SH-SY5Y (cell line): ENCODE measurements around the gene SLC25A21.

ENCODE experiments used
- GATA2 ChIP-seq: IDR thresholded peaks from 2 replicates; pipeline ENCODE4 v1.6.1; 2011; ENCODE audit warnings: mild to moderate bottlenecking, low read depth, low read length
- GATA3 ChIP-seq: IDR thresholded peaks from 2 replicates; pipeline ENCODE4 v1.6.1; 2011; ENCODE audit warnings: low read depth, mild to moderate bottlenecking, low read length, moderate library complexity

Gene SLC25A21

DNA sequence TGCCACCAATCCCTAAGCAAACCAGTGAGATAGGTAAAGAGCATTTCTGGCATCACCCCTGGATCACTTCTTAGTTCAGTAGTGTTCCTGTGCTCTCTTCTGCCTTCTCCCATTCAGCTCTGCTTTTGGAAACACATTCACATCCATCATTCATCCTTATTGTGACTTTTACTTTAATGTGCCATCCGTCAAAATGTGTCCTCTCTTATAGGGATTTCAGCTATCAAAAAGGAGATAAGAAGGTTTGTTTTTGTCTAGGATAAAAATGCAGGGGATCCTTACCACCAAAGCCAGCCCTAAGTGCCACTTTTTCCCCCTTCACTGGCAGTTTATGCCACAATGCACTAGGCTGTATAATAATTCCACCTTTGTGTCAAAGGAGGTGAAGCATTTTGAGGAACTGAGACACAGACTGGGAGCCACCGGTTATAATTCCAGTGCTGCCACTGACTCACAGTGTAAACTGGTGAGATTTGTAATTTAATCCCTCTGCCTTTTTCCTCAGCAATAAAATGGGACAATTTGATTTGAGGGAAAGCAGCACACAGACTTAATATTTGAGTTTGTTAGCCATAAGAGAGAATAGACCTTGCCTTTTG, 352.2 kb downstream of the SLC25A21 start:
- TF ChIP-seq GATA3 (no peak), GATA2 (no peak)

DNA sequence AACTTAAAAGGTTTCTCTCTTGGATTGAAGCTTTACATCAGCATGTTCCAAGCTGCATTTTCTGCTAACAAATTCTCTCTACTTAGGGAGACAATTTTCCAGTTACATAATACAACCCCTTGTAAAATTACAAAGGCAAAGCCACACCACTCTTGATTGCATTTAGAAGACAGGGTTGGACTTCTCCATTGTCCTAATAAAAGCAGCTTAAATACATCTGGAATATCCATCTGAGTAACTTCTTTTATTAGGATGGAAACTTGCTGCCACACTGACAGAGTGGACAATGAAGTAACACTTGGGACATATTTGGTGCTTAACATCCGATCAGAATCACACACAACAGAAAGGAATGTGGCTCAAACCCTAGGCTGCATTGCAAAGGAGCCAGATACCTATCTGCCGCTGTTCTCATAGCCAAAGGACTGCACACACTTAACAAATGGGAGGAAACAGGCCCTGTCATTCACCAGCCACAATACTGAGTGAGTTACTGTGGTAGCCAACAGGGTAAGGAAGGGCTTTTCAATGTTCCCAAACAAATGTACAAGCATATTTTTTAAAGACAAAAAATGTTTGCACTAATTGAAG, 353.5 kb downstream of the SLC25A21 start:
- TF ChIP-seq GATA3 = no peak
- TF ChIP-seq GATA2 = no peak

DNA sequence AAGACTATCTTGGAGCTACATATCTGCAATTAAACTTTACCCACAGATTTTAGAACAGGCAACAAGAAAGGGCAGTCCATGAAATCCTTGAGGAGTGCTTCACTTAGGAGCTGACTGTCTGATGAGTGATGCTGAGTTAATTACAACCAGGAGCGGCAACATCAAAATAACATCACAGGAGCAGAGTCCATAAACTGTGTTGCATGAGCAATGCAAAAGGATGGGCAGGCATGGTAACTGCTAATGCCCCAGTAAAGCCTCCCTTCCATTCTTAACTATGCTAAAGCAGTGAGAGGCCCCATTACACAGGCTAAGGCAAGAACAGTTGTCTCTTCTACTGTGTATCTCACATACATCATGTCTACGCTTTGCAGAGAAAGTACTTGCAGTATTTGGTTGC, 354.2 kb downstream of the SLC25A21 start:
- no peak for TF ChIP-seq GATA3
- TF ChIP-seq GATA2 = no peak

GRCh38 chr14:36817071-36817930, 355.1 kb downstream of the SLC25A21 start:
- TF ChIP-seq GATA3 (no peak), GATA2 (no peak)

DNA sequence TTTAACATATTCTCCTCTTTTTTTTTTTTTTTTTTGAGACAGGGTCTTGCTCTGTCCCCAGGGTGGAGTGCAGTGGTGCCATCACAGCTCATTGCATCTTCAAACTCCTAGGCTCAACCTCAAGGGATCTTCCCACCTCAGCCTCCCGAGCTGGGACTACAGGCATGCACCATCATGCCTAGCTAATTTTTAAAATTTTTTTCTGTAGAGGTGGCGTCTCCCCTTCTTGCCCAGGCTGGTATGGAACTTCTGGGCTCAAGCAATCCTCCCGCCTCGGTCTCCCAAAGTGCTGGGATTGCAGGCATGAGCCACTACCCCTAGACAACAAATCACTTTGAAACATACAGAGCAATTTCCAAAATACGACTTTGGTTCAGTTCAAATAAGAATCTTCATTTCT, 355.9 kb downstream of the SLC25A21 start:
- no peak for TF ChIP-seq GATA2
- TF ChIP-seq GATA3 = no peak

DNA sequence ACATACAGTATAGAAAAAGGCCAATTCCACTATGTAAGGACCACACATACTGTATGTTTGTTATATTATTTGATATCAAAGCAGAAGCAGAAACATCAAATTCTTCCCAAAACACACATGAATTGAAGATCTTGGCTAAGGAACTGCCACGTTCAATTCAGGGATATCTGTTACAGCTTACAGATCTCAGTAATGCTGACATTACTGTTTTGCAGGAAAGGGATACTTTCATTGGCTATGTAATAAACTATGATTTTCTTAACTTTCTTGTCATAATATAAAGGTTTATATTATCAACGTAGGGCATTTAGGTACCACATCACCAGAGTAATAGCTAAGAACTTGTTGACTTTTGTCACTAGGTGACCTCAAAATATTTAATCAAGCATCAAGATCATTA, 362.2 kb downstream of the SLC25A21 start:
- TF ChIP-seq GATA2 (no peak), GATA3 (no peak)

GRCh38 chr14:36807727-36808126, 364.7 kb downstream of the SLC25A21 start:
- no peak for TF ChIP-seq GATA3

DNA sequence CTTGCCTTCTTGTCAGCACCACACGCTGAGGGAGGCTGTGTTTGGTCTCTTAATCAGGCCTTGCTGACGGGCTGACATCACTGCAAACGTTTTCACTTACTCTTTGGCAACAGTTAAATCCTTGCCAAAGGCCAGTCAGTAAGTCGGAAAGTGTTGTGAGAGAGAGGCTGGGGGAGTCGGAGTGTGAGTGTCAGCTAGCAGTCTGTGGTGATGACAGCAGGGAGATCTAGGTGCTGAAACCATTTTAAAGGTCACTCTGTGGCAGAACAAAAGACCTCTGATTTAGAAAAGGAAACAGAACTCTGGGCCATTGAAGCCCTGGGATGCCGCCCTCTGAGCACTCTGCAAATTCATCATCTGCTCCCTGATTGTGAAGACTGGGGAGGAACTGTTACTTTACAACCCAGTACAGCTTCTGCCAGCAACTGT, 367.3 kb downstream of the SLC25A21 start:
- TF ChIP-seq GATA3 = no peak

DNA sequence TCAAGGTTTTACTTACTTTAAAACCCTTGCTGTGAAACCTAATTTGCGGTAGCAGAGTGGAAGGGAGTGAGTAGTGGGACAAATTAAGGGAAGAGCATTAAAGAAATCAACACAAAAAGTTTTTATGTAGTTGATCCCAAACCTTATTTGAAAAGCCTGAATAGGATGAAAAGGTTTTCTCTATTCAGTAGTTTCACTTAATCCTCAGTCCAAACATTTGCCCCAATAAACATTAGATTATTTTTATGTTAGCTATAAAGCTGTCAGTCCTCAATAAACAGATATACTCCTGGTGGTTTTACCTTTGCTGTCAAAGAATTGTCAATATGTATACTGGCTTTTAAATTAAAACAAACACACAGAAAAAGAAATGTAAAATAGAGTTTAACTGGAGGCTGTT, 374.8 kb downstream of the SLC25A21 start:
- TF ChIP-seq GATA2 (no peak), GATA3 (no peak)

DNA sequence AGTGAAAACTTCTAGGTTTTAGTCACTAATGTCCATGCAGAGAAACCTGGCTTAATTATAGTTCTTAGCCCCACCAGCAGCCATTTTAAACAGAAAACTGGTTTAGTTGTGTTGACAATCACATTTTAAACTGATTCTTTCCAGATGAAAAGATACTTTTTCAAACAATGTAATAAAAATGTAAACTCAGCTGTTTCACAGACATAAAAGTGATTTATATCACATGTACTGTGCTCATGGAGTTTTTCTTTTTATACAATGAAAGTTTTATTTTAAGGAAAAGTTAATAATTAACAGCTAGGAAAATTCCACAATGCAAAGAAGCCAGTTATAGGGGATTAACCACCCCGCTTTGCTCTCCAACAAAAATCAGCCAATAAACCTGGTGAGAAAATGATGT, 381.0 kb downstream of the SLC25A21 start:
- TF ChIP-seq GATA3 (no peak), GATA2 (no peak)

DNA sequence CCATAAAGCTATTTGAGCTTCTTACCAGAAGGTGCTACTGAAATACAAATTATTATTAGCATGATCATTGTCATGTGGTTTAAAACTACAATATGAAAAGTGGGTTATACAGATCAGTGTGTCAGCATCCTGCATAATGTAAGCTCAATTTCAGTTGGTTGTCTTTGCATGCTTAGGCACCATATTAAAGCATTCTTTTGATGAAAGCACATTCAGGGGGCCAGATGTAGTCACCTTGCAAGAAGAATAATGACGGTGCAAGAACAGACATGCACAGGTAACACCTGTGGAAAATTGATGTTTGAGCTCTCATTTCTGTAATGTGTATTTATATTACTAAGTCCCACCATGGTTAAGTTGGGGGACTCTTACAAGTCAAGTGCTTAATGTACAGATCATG, 386.9 kb downstream of the SLC25A21 start:
- TF ChIP-seq GATA2 (no peak), GATA3 (no peak)

DNA sequence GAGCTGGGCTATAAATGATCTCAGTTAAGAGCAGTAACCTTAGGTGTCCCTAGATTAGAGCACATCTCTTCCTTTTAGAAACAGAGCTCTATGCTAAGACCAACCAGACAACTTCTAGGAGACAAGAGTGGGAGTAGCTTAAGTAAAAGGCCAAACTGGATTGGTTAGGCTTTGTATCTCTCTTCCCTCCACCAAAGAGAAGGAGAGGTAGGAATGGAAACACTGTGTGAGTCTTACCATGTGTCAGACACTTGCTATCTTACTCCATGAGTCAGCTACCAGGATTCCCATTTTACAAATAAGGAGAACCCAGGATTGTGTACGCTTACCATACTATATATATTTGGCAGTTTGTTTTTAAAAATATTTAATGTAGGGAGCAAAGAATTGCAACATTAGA, 387.9 kb downstream of the SLC25A21 start:
- TF ChIP-seq GATA3 (no peak), GATA2 (no peak)

DNA sequence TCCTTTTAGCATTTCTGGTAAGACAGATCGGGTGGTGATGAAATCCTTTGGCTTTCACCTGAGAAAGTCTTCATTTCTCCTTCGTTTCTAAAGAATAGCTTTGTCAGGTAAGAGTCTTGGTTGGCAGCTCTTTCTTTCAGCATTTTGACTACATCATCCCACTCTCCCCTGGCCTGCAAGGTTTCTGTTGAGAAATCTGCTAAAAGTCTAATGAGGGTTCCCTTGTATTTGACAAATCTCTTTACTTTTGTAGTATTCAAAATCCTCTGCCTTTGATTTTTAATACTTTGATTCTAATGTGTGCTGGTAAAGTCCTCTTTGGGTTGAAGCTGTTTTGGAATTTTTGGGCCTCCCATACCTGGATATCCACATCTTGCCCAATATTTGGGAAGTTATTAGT, 390.5 kb downstream of the SLC25A21 start:
- TF ChIP-seq GATA2 = no peak
- no peak for TF ChIP-seq GATA3

DNA sequence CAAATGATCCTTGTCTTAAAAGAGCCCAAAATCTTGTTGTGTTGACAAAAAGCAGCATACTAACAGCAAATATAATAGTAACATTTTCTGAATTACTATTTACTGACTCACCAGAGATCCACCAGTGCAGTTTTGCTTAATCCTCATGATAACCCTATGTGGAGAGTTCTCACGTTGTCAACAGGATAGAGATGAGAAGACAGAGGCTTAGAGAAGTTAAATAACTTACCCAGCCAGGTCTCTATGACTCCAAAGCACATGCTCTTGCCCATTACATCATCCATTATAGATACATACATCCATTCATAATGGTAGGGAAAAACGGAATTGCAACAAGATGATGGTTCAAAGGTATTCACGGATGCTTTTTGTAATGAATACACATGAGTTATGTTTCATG, 398.8 kb downstream of the SLC25A21 start:
- no peak for TF ChIP-seq GATA3
- TF ChIP-seq GATA2 = no peak

- TF ChIP-seq GATA3 (no peak), GATA2 (no peak)
Measured at GRCh38 chr14:36773136-36773540, 399.3 kb downstream of the SLC25A21 start.
